IPS-11a (cell line): ENCODE results near the gene NTNG1.

Experiments used
- H3K4me3 ChIP-seq: one replicate; pipeline ENCODE4 v1.5.1; 2013; ENCODE audit warnings: low read depth, low read length, control low read depth

The NTNG1 gene

GRCh38 chr1:107443860-107444259, 303.0 kb downstream of the NTNG1 start:
- H3K4me3 ChIP-seq, result no peak overlapping the region

GRCh38 chr1:107444302-107444701, 303.5 kb downstream of the NTNG1 start:
- H3K4me3 ChIP-seq, result no peak overlapping the region

GRCh38 chr1:107449326-107449725, 308.5 kb downstream of the NTNG1 start:
- no peak overlapping the region for H3K4me3 ChIP-seq

GRCh38 chr1:107450899-107451664, 310.2 kb downstream of the NTNG1 start:
- H3K4me3 ChIP-seq, result no peak overlapping the region

- H3K4me3 ChIP-seq, result no peak overlapping the region
Observed at GRCh38 chr1:107451715-107452114, 310.9 kb downstream of the NTNG1 start.

GRCh38 chr1:107454791-107455190, 314.0 kb downstream of the NTNG1 start:
- H3K4me3 ChIP-seq, result no peak overlapping the region

- no peak overlapping the region for H3K4me3 ChIP-seq
Observed at GRCh38 chr1:107457989-107458388, 317.1 kb downstream of the NTNG1 start.

GRCh38 chr1:107459204-107459904, 318.5 kb downstream of the NTNG1 start:
- no peak overlapping the region for H3K4me3 ChIP-seq

- no peak overlapping the region for H3K4me3 ChIP-seq
Observed at GRCh38 chr1:107460035-107460434, 319.2 kb downstream of the NTNG1 start.

- H3K4me3 ChIP-seq, result no peak overlapping the region
Observed at GRCh38 chr1:107464827-107465226, 324.0 kb downstream of the NTNG1 start.

GRCh38 chr1:107467286-107467685, 326.4 kb downstream of the NTNG1 start:
- no peak overlapping the region for H3K4me3 ChIP-seq

GRCh38 chr1:107467811-107468210, 327.0 kb downstream of the NTNG1 start:
- H3K4me3 ChIP-seq, result no peak overlapping the region

- H3K4me3 ChIP-seq, result no peak overlapping the region
Observed at GRCh38 chr1:107473065-107473464, 332.2 kb downstream of the NTNG1 start.

- H3K4me3 ChIP-seq, result no peak overlapping the region
Observed at GRCh38 chr1:107474877-107475612, 334.2 kb downstream of the NTNG1 start.

- H3K4me3 ChIP-seq, result no peak overlapping the region
Observed at GRCh38 chr1:107477233-107477632, 336.4 kb downstream of the NTNG1 start.

- no peak overlapping the region for H3K4me3 ChIP-seq
Observed at GRCh38 chr1:107479865-107480350, 339.1 kb downstream of the NTNG1 start.

GRCh38 chr1:107480548-107481415, 339.9 kb downstream of the NTNG1 start:
- H3K4me3 ChIP-seq, result no peak overlapping the region

GRCh38 chr1:107481756-107482384, 341.0 kb downstream of the NTNG1 start:
- no peak overlapping the region for H3K4me3 ChIP-seq

- no peak overlapping the region for H3K4me3 ChIP-seq
Observed at GRCh38 chr1:107483949-107484348, 343.1 kb downstream of the NTNG1 start.

GRCh38 chr1:107486349-107486748, 345.5 kb downstream of the NTNG1 start:
- no peak overlapping the region for H3K4me3 ChIP-seq
